Right renal pelvis (tissue), 4 donors: ENCODE data around the gene CELF1. TPM values are rescaled to one million over a fixed set of nuclear protein-coding genes. Genes with fewer than 3 reads are reported as not detected.

ENCODE experiments used
- DNase-seq, 4 donors: peaks; one replicate each; pipeline ENCODE4 v3.0.0-alpha.2; 2013; ENCODE audit warnings: low read depth in 4 of 4, low spot score in 3 of 4, missing footprints in 1 of 4
- polyA plus RNA-seq, 4 donors: library from polyadenylated mRNA; unstranded; fragments of 120-200 nt; gene quantifications; one replicate each; pipeline ENCODE4 v1.2.1, GENCODE V29; 2013; ENCODE audit not compliant: insufficient read length in 4 of 4

Gene CELF1
- polyA plus RNA-seq, 4 donors: 88.1 to 109 (median 104) TPM

- DNase-seq: no peak
Observed at GRCh38 chr11:47495011-47495855, 57.7 kb downstream of the CELF1 start.

- no peak for DNase-seq
Observed at GRCh38 chr11:47489395-47489755, 63.6 kb downstream of the CELF1 start.

GRCh38 chr11:47488674-47489394 lies 64.1 kb downstream of the CELF1 start:
- DNase-seq: no peak

- DNase-seq: no peak
Observed at GRCh38 chr11:47488111-47488510, 64.8 kb downstream of the CELF1 start.

GRCh38 chr11:47487421-47487820 lies 65.5 kb downstream of the CELF1 start:
- DNase-seq: no peak

GRCh38 chr11:47485107-47485506 lies 67.8 kb downstream of the CELF1 start:
- no peak for DNase-seq

GRCh38 chr11:47483457-47483856 lies 69.5 kb downstream of the CELF1 start:
- DNase-seq: no peak

- no peak for DNase-seq
Observed at GRCh38 chr11:47480762-47481161, 72.2 kb downstream of the CELF1 start.

GRCh38 chr11:47478651-47479329 lies 74.1 kb downstream of the CELF1 start:
- no peak for DNase-seq

- DNase-seq: no peak
Observed at GRCh38 chr11:47477753-47478152, 75.2 kb downstream of the CELF1 start.

- no peak for DNase-seq
Observed at GRCh38 chr11:47477323-47477722, 75.6 kb downstream of the CELF1 start.

GRCh38 chr11:47470671-47471070 lies 82.3 kb downstream of the CELF1 start:
- DNase-seq: no peak

- no peak for DNase-seq
Observed at GRCh38 chr11:47469361-47470179, 83.4 kb downstream of the CELF1 start.

GRCh38 chr11:47468598-47469214 lies 84.2 kb downstream of the CELF1 start:
- DNase-seq: no peak

GRCh38 chr11:47467357-47467756 lies 85.6 kb downstream of the CELF1 start:
- no peak for DNase-seq

- DNase-seq: no peak
Observed at GRCh38 chr11:47466701-47467250, 86.2 kb downstream of the CELF1 start.

GRCh38 chr11:47466201-47466600 lies 86.7 kb downstream of the CELF1 start:
- DNase-seq: no peak

- no peak for DNase-seq
Observed at GRCh38 chr11:47464483-47464882, 88.4 kb downstream of the CELF1 start.

GRCh38 chr11:47461876-47462275 lies 91.1 kb downstream of the CELF1 start:
- no peak for DNase-seq
